ENCODE measurements around the gene GRIN2A.

Gene GRIN2A

DNA sequence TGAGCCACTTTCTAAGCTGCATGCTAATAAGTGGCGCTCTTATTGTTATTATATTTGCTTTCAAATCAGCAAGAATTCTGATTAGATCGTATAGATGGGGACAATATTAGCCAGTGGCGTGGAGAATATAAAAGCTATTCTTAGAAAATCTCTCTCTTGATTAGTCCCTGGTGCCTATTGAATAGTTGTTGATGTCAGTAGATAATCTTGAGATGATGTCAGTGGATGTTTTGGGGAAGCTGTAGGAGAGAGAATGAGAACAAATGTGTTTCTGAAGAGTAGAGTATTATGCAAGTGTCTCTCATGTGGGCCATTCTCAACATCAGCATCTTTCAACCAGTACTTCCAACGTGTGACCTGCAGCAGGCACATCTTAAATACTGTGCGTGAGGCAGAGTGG, 445.7 kb downstream of the GRIN2A start:
- no peak for DNase-seq

DNA sequence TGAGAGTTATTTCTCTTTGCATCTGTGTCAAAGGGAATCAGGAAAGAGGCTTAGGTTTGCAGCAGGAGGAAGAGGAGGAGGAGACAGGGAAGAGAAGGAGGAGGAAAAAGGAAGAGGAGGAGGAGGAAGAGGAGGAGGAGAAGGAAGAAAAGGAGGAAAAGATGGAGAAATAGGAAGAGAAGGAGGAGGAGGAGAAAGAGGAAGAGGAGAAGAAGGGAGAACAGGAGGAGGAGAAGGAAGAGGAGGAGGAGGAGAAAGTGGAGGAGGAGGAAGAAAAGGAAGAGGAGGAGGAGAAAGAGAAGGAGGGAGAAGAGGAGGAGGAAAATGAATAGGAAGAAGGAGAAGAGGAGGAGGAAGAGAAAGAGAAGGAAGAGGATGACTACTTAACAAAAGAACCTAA, 459.1 kb downstream of the GRIN2A start:
- no peak for DNase-seq

DNA sequence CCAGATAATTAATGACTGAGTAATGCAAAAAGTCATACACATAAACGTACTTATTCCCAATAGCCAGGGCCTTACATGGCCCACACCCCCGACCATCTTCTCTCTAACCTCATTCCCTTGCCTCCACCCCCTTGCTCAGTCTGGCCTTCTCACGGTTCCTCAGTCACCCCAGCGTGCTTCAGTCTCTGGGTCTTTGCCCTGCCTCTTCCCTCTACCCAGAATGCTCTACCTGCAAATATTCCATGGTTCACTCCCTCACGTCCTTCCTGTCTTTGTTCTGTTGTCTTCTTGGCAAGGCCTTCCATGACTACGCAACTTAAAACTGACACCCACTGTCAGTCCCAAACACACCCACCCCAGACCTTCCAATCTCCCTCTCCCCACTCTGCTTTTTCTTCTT, 468.3 kb downstream of the GRIN2A start:
- DNase-seq: no peak

GRCh38 chr16:9713156-9713555, 469.1 kb downstream of the GRIN2A start:
- no peak for DNase-seq

GRCh38 chr16:9708972-9709620, 473.1 kb downstream of the GRIN2A start:
- no peak for DNase-seq

DNA sequence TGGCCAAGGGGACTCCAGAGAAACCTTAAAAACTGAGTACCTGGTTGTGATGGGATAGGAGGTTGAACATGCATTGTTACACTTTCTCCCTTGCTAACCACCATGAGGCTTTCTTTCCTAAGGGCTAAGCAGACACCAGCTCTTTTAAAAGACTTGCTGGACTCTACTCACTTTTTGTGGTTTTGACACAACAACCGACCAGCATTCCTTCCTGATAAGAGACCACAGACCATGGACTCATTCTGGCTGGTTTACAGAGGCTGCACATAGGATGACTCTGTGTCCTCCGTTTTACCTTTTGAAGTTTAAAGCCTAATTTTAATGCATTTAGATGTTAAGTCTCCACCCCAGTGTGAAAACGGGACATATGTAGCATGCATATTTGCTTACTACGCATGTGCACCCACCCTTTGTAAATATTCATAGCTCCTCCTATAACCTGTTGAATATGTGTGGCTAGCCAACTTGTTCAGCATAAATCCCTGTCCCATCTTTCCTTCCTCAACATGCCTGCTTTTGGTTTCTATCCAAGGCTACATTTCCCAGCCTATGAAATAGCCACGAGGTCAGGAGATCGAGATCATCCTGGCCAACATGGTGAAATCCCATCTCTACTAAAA, 475.9 kb downstream of the GRIN2A start:
- DNase-seq: no peak

- DNase-seq: no peak
These were observed 478.5 kb downstream of the GRIN2A start for GRCh38 chr16:9703731-9704130.

Measured in stimulated activated CD4-positive, alpha-beta T cell treated with anti-CD3 and anti-CD28 coated beads, Interleukin-2, amount 100 ng/mL, for 48 hours (primary cell).